HG03457 (cell line): Measurements from ENCODE around the gene XRCC1.
A peak's percentile ranks its signal among the peaks of the same experiment; 100 is the strongest.
"Not testable (repeated sequence)": the region's sequence is repeated elsewhere in the genome, so short reads cannot be mapped to it uniquely, and the experiment has no call there.

Source experiments
- ATAC-seq: cut with Tn5 transposase; IDR thresholded peaks from one replicate; pipeline ENCODE4 v1.9.1; 2021; ENCODE audit warnings: moderate number of reproducible peaks; ENCODE audit not compliant: unreplicated experiment

Gene XRCC1

GRCh38 chr19:43548706-43549105, 26.6 kb downstream of the XRCC1 start:
- ATAC-seq, result no peak

- not testable (repeated sequence) for ATAC-seq
These were observed 27.4 kb downstream of the XRCC1 start for GRCh38 chr19:43547926-43548325.

- no peak for ATAC-seq
These were observed 28.7 kb downstream of the XRCC1 start for GRCh38 chr19:43546581-43546980.

- no peak for ATAC-seq
These were observed 29.3 kb downstream of the XRCC1 start for GRCh38 chr19:43545981-43546380.

GRCh38 chr19:43545276-43545675, 30.1 kb downstream of the XRCC1 start:
- ATAC-seq, result no peak

- ATAC-seq, result no peak
These were observed 31.2 kb downstream of the XRCC1 start for GRCh38 chr19:43544077-43544476.

- no peak for ATAC-seq
These were observed 33.2 kb downstream of the XRCC1 start for GRCh38 chr19:43541920-43542650.

GRCh38 chr19:43540381-43540780, 34.9 kb downstream of the XRCC1 start:
- ATAC-seq, result no peak

- ATAC-seq, result no peak
These were observed 36.4 kb downstream of the XRCC1 start for GRCh38 chr19:43538922-43539321.

- ATAC-seq, result no peak
These were observed 40.2 kb downstream of the XRCC1 start for GRCh38 chr19:43534816-43535761.

GRCh38 chr19:43534305-43534815, 41.0 kb downstream of the XRCC1 start:
- ATAC-seq, result no peak

- ATAC-seq, result peak; percentile 40
These were observed 41.6 kb downstream of the XRCC1 start for GRCh38 chr19:43533546-43534304.

- peak; percentile 37 for ATAC-seq
These were observed 42.3 kb downstream of the XRCC1 start, which contains the start of gene ZNF575 for GRCh38 chr19:43532962-43533545. TSS of gene ZNF575 (plus strand) at chr19:43533188. CDS start at chr19:43534423, 1,235 bp downstream.

GRCh38 chr19:43532571-43532961, 42.8 kb downstream of the XRCC1 start:
- ATAC-seq, result no peak

GRCh38 chr19:43527860-43528622, 47.3 kb downstream of the XRCC1 start:
- no peak for ATAC-seq

- no peak for ATAC-seq
These were observed 48.2 kb downstream of the XRCC1 start, which contains the start of gene ETHE1 for GRCh38 chr19:43526884-43527859. TSS of gene ETHE1 (minus strand) at chr19:43527201. CDS start at chr19:43527177, 24 bp downstream.

GRCh38 chr19:43525836-43526771, 49.2 kb downstream of the XRCC1 start:
- no peak for ATAC-seq
